GM18498 (cell line): ENCODE results near the gene ST7.

Source experiments
- ATAC-seq: cut with Tn5 transposase; IDR thresholded peaks from one replicate; pipeline ENCODE4 v1.9.1; 2021; ENCODE audit warnings: mild to moderate bottlenecking, moderate library complexity; ENCODE audit not compliant: unreplicated experiment

ST7 gene

GRCh38 chr7:117250245-117250644 is 296.9 kb downstream of the ST7 start:
- ATAC-seq, result no peak

- no peak for ATAC-seq
Observed at GRCh38 chr7:117250801-117251200, 297.5 kb downstream of the ST7 start.

- ATAC-seq, result peak; percentile 55
Observed at GRCh38 chr7:117251687-117252086, 298.4 kb downstream of the ST7 start.

GRCh38 chr7:117259615-117260014 is 306.3 kb downstream of the ST7 start:
- ATAC-seq, result no peak

- no peak for ATAC-seq
Observed at GRCh38 chr7:117262546-117262945, 309.2 kb downstream of the ST7 start.

GRCh38 chr7:117264716-117265115 is 311.4 kb downstream of the ST7 start:
- no peak for ATAC-seq

- ATAC-seq, result no peak
Observed at GRCh38 chr7:117269417-117269816, 316.1 kb downstream of the ST7 start.

GRCh38 chr7:117269886-117270285 is 316.6 kb downstream of the ST7 start:
- ATAC-seq, result no peak

- no peak for ATAC-seq
Observed at GRCh38 chr7:117270371-117270770, 317.1 kb downstream of the ST7 start.

- ATAC-seq, result no peak
Observed at GRCh38 chr7:117271566-117271965, 318.3 kb downstream of the ST7 start.

GRCh38 chr7:117272017-117272759 is 318.9 kb downstream of the ST7 start:
- no peak for ATAC-seq

- no peak for ATAC-seq
Observed at GRCh38 chr7:117273325-117273724, 320.0 kb downstream of the ST7 start.

GRCh38 chr7:117273814-117274225 is 320.5 kb downstream of the ST7 start:
- ATAC-seq, result no peak

GRCh38 chr7:117274951-117275350 is 321.6 kb downstream of the ST7 start:
- no peak for ATAC-seq

GRCh38 chr7:117277576-117277975 is 324.3 kb downstream of the ST7 start:
- ATAC-seq, result no peak

- ATAC-seq, result no peak
Observed at GRCh38 chr7:117278040-117278439, 324.7 kb downstream of the ST7 start.

GRCh38 chr7:117279203-117279602 is 325.9 kb downstream of the ST7 start:
- ATAC-seq, result no peak
